ENCODE results near the gene GOLGA6L1. TPM values are rescaled to one million over a fixed set of nuclear protein-coding genes. Genes with fewer than 3 reads are reported as not detected.
"Not testable (repeated sequence)": the region's sequence is repeated elsewhere in the genome, so short reads cannot be mapped to it uniquely, and the experiment has no call there.

The GOLGA6L1 gene, protein sequence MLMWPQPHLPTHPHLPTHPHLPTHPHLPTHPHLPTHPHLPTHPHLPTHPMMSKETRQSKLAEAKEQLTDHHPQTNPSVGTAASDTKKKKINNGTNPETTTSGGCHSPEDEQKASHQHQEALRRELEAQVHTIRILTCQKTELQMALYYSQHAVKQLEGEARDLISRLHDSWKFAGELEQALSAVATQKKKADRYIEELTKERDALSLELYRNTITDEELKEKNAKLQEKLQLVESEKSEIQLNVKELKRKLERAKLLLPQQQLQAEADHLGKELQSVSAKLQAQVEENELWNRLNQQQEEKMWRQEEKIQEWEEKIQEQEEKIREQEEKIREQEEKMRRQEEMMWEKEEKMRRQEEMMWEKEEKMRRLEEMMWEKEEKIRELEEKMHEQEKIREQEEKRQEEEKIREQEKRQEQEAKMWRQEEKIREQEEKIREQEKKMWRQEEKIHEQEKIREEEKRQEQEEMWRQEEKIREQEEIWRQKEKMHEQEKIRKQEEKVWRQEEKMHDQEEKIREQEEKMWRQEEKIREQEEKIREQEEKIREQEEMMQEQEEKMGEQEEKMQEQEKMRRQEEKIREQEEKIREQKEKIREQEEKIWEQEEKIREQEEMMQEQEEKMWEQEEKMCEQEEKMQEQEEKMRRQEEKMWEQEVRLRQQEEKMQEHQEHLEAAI
- total RNA-seq (2014; rRNA removed; shearing (Covaris generic); ENCODE audit: low replicate concordance): not detected in 2 replicates

DNA sequence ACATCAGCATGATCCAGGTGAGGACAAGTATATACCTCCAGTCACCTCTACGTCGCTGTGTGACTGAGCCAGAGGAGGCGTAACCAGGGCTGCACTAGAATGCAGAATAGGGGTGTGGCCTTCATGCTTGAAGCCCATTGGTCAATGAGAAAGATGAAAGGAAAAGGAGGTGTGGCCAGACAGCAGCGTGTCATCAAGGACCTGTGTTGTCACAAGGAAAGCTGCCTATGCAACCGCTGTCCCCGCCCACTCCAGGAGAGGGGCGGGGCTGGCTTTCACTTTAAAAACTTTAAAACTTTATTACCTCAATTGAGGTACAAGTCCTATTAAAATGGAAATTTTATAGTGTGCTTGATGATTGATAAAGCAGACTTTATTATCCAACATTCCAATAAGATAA is at the start of gene GOLGA6L1:
Gene GOLGA6L1 (minus strand): TSS at position 101 of the 400 bp plus-strand sequence. CDS start 91 bp downstream, at position 10.
- DNase-seq: not testable (repeated sequence)

DNA sequence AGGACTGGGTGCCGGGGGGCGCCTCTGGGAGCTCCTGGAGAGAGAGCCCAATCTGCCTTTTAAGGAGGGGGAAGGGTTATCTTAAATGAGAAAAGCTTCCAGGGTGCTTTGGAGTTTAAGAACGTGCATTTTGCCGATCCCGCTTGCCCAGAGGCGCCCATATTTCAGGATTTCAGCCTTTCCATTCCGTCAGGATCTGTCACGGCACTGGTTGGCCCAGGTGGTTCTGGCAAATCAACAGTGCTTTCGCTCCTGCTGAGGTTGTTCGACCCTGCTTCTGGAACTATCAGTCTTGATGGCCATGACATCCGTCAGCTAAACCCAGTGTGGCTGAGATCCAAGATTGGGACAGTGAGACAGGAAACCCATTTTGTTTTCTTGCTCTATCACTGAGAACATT is 44.6 kb upstream of the GOLGA6L1 start:
- not testable (repeated sequence) for H3K4me3 ChIP-seq, H3K36me3 ChIP-seq, H3K27me3 ChIP-seq, DNase-seq, H3K9me3 ChIP-seq

More for the DNA sequence above, at the start of gene GOLGA6L1:
- not testable (repeated sequence) for H3K4me3 ChIP-seq, H3K27me3 ChIP-seq, H3K36me3 ChIP-seq, H3K9me3 ChIP-seq

DNA sequence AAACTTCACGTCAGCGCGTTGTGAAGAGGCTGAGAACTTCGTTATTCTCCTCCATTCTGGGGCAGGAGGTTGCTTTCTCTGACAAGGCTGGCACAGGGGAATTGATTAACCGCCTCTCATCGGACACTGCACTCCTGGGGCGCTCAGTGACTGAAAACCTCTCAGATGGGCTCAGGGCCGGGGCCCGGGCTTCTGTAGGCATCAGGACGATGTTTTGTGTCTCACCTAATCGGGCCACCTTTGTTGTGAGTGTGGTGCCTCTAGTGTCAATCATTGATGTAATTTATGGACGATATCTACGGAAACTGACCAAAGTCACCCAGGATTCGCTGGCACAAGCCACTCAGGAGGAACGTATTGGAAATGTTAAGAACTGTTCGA is 43.9 kb upstream of the GOLGA6L1 start:
- H3K4me3 ChIP-seq, H3K27me3 ChIP-seq, H3K36me3 ChIP-seq, H3K9me3 ChIP-seq, DNase-seq: not testable (repeated sequence)

DNA sequence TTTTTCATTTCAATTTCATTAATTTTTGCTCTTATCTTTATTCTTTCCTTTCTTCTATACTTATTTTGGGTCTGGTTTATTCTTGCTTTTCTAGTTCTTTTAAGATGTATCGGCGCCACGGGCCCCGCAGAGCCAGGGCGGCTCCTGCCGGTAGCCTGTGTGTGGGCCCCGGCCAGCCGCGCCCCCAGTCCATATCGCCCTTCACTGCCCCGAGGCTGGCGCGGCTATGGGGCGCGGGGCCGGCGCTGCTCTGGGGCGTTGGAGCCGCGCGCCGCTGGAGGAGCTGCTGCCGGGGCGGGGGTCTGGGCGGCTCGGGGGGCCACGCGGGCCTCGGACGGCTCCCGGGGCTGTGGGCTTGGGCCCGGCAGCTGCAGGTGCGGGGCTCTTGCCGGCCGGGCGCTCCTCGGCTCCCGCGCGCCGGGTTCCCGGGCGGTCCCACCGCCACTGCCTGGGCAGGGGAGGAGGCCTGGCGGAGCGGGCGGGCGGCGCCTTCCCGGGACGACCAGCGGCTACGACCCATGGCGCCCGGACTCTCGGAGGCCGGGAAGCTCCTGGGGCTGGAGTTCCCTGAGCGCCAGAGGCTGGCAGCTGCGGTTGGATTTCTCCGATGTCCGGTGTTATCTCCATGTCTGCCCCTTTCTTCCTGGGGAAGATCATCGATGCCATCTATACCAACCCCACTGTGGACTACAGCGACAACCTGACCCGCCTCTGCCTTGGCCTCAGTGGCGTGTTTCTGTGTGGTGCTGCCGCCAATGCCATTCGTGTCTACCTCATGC is 43.3 kb upstream of the GOLGA6L1 start:
- not testable (repeated sequence) for H3K4me3 ChIP-seq, H3K9me3 ChIP-seq, H3K36me3 ChIP-seq, DNase-seq, H3K27me3 ChIP-seq

DNA sequence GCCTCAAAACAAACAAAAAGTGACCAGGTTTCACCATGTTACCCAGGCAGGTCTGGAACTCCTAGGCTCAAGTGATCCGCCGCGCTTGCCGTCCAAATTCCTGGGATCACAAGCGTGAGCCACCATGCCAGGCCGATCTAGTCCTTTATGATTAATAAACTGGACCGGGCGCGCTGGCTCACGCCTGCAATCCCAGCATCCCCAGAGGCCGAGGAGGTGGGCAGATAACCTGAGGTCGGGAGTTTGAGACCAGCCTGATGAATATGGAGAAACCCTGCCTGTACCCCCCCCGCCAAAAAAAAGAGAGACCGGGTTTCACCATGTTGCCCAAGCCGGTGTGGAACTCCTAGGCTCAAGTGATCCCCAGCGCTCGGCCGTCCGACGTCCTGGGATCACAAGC is 40.1 kb upstream of the GOLGA6L1 start:
- H3K4me3 ChIP-seq, H3K36me3 ChIP-seq, H3K9me3 ChIP-seq, H3K27me3 ChIP-seq, DNase-seq: not testable (repeated sequence)

DNA sequence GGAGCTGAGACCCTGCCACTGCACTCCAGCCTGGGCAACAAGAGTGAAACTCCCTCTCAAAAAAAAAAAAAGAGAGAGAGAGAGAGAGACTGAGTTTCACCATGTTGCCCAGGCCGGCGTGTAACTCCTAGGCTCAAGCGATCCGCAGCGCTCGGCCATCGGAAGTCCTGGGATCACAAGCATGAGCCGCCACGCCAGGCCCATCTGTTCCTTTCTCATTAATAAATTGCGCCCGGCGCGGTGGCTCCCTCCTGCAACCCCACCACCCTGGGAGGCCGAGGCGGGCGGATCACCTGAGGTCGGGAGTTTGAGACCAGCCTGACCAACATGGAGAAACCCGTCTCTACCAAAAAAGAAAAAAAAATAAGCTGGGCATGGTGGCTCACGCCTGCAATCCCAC is 39.0 kb upstream of the GOLGA6L1 start:
- not testable (repeated sequence) for H3K27me3 ChIP-seq, H3K4me3 ChIP-seq, DNase-seq, H3K9me3 ChIP-seq, H3K36me3 ChIP-seq

DNA sequence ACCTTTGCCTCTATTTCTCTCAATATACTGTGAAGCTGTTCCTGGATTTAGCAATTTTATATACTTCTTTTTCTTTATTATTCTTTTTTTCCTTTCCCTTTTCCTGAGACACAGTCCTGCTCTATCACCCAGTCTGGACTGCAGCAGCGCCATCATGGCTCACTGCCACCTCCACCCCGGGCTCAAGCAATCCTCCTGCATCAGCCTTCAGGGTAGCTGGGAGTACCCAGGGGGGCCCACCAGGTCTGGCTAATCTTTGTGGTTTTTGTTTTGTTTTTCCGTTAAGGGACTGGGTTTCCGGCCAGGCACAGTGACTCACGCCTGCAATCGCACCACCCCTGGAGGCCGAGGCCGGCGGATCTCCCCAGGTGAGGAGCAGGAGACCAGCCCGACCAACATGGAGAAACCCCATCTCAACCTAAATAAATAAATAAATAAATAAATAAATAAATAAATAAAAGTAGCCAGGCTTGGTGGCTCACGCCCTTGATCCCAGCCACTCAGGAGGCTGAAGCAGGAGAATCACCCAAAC is 38.1 kb upstream of the GOLGA6L1 start:
- not testable (repeated sequence) for DNase-seq

DNA sequence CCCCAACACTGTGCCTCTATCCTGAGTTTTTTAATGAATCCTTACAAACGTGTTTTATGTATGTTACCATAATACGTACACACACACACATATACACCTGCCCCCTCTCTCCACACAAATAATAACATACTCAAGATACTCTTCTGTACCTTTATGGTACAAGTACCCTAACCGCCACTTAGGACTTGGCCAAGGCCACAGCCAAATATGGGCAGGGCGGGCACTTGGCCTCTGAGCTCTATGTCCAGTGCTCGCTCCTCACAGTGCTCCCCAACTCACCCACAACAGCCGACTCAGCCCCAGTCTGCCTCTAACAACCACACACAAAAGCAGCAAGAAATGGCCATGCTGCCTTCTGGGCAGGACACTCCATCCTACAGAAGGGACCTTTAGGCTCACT is 3.8 kb downstream of the GOLGA6L1 start:
- not testable (repeated sequence) for H3K9me3 ChIP-seq, H3K36me3 ChIP-seq, H3K4me3 ChIP-seq, DNase-seq, H3K27me3 ChIP-seq

More for the DNA sequence above, 38.1 kb upstream of the GOLGA6L1 start:
- not testable (repeated sequence) for H3K9me3 ChIP-seq, H3K4me3 ChIP-seq, H3K27me3 ChIP-seq, H3K36me3 ChIP-seq

DNA sequence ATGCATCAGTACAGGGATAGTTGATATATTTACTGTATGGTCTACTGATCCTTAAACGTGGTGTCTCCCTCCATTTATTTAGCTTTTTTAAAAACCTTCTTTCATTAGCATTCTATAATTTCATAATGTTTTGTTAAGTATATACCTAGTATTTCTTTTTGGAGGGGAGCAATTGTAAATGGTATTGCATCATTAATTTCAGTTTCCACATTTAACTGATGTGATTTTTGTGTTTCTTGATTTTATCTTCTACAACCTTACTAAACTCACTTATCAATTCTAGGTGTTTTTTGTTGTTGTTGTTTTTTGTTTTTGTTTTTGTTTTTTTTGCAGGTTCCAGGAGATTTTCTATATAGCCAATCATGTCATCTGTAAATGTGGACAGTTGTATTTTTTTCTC is 18.4 kb downstream of the GOLGA6L1 start:
- H3K9me3 ChIP-seq: no peaks in the 10 kb centered on the region
- no peak overlapping the region for H3K4me3 ChIP-seq
- H3K27me3 ChIP-seq: no peaks in the 10 kb centered on the region
- no peak for DNase-seq
- H3K36me3 ChIP-seq: no peaks in the 10 kb centered on the region

DNA sequence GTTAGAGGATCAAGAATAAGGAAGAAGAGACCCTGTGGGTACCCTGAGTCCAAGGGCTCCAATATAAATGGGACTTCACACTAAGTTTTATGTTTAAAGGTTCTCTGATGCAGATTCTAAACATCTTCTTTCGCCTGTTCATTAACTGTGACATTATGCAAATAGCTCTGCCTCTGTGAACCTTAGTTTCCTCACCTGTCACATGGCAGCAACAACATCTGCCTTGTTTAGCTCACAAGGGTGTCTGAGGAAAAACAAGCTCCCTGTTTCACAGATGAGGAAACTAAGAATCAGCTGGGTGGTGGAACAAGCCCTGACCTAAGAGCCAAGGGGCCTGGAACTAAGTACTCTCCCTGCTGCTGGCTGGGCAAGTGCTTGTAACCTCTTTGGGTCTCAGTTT is 40.8 kb downstream of the GOLGA6L1 start:
- H3K9me3 ChIP-seq: no peaks in the 10 kb centered on the region
- H3K4me3 ChIP-seq: no peak overlapping the region
- H3K27me3 ChIP-seq: no peaks in the 10 kb centered on the region
- no peak for DNase-seq
- no peaks in the 10 kb centered on the region for H3K36me3 ChIP-seq

DNA sequence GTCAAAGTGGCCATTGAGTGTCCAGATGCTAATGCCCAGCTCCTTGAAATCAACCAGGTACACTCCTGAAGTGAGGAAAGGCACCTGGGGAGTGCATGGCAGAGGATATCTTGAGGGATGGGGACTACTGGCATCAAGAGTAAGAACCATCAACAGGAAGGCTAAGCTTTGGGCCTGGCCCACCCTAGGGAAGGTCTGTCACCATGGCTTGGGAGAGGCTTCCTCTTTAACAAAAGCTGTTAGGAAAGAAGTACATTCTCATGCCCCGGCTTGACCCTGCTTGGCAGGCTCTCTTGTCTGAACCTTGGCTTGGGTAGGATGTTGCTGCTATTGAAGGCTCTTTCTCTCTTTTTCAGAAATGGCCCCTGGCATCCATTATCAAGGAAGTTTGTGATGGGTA is 53.5 kb downstream of the GOLGA6L1 start:
- H3K36me3 ChIP-seq: no peaks in the 10 kb centered on the region
- no peaks in the 10 kb centered on the region for H3K27me3 ChIP-seq
- no peak for DNase-seq
- no peak overlapping the region for H3K4me3 ChIP-seq
- H3K9me3 ChIP-seq: no peaks in the 10 kb centered on the region

DNA sequence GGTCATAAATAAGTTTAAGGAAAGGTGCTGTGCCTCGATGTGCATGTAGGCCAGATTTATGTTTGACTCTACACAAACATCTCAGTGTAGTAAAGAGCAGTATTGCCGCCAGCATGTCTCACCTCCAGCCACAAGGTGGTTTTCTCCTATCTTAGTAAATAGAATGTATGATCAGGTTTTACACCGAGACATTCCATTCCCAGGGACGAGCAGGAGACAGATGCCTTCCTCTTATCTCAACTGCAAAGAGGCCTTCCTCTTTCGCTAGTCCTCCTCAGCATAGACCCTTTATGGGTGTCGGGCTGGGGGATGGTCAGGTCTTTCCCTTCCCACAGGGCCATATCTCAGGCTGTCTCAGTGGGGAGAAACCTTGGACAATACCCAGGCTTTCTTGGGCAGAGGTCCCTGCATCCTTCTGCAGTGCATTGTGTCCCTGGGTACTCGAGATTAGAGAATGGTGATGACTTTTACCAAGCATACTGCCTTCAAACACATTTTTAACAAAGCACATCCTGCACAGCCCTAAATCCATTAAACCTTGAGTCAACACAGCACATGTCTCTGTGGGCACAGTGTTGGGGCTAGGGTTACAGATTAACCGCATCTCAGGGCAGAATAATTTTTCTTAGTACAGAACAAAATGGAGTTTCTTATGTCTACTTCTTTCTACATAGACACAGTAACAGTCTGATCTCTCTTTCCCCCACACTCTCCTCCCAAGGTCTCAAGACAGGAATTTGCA is 54.5 kb downstream of the GOLGA6L1 start:
- not testable (repeated sequence) for H3K4me3 ChIP-seq, H3K9me3 ChIP-seq, H3K27me3 ChIP-seq, DNase-seq, H3K36me3 ChIP-seq

DNA sequence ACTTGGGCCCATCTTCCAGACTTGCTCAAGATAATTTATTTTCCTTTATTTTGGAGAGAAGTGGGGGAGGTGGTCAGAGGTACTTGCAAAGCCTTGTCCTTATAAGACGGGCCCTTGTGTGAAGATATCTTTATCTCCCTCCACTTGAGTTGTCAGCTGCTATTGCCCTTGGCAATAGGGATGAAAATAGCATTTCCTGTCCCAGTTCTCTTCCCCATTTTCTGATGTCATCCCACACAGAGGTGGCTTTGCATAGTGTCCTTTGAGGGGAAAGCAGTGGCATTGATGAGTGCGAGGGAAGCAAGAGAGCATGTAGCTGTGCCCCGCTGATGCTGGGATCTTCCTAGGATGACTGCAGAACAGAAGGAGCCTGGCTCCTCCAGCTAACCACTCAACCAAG is 55.4 kb downstream of the GOLGA6L1 start:
- Histone ChIP-seq H3K27me3 (no peaks in the 10 kb centered on the region), H3K4me3 (no peak overlapping the region), H3K36me3 (no peaks in the 10 kb centered on the region), H3K9me3 (no peaks in the 10 kb centered on the region)
- DNase-seq: no peak

DNA sequence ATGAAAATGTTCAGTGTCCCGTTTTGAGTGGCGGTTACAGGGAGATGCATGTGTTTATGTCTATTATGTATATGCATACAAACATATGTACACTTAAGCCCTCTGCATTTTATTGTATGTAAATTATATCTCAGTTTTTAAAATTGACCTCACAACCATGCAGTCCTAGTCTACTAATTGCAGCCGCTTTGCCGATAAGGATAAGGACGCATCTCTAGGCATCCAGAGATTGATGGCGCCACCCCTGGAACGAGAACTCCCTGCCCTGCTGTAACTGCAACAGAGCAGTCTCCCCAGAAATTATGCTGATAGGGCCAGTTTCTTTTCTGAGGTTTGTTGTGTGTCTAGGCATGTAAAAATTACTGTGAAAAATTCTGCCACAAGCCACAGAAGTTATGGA is 56.9 kb downstream of the GOLGA6L1 start:
- Histone ChIP-seq H3K4me3 (no peak overlapping the region), H3K27me3 (no peaks in the 10 kb centered on the region), H3K36me3 (no peaks in the 10 kb centered on the region), H3K9me3 (no peaks in the 10 kb centered on the region)
- DNase-seq: no peak

Data from MG63 (cell line).